GM19035 (cell line): ENCODE measurements around the gene SLC16A10.
"Not testable (repeated sequence)": the region's sequence is repeated elsewhere in the genome, so short reads cannot be mapped to it uniquely, and the experiment has no call there.

ENCODE experiments used
- ATAC-seq: cut with Tn5 transposase; IDR thresholded peaks from one replicate; pipeline ENCODE4 v1.9.1; 2021; ENCODE audit not compliant: unreplicated experiment

SLC16A10 gene

DNA sequence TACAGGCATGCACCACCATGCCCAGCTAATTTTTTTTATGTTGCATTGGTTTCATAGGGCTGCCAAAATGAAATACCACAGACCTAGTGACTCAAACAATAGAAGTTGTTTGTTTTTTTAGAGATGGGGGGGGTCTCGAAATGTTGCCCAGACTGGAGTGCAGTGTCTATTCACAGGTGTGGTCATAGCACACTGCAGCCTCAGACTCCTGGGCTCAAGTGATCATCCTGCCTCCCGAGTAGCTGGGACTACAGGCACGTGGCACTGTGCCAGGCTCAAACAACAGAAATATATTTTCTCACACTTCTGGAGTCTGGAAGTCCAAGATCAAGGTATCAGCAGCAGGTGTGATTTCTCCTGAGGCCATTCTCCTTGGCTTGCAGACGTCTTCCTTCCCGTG lies 6.6 kb upstream of the SLC16A10 start:
- no peak for ATAC-seq

DNA sequence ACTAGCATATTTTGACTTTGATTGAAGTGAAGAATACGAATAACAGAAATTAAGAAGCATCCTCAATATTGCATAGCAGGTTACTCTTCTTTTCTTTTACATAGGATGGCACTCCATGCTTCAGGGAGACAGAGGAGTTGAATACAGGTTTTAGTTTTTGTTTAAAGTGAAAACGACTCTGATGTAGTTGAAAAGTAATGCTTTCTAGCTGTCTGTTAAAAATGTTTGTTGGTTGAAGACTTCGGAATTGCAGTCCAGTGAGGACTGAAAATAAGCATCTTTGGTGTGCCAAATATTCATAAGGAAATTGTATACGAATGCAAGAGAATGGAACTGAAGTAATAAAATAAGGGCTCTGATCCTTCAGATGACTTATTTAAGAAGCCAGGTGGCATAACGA lies 618 bp upstream of the SLC16A10 start:
- ATAC-seq = no peak

- ATAC-seq = peak; percentile 13
These were observed 766 bp downstream of the SLC16A10 start for GRCh38 chr6:111087871-111088667.

GRCh38 chr6:111088668-111089003 lies 1.3 kb downstream of the SLC16A10 start:
- ATAC-seq = no peak

DNA sequence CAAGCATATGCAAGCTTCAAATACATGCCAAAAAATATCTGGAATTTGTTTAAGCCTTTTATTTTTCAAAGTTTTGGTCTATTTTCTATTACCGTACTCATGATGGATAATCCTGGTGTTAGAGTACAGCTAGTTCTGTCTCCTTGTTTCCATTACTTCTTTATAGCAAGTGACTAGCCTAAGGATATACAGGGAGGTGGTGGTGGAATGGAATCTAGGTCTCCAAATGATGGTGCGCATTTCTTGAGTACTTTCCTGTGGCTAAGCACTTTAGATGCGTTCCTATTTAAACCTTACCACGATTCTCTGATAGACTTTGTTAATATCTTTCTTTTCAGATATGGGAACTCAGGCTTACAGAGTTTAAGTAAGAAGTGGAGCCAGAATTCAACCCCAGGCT lies 3.5 kb downstream of the SLC16A10 start:
- ATAC-seq = no peak

- no peak for ATAC-seq
These were observed 4.7 kb downstream of the SLC16A10 start for GRCh38 chr6:111091987-111092386.

- ATAC-seq = not testable (repeated sequence)
These were observed 8.2 kb downstream of the SLC16A10 start for GRCh38 chr6:111095488-111095887.

- no peak for ATAC-seq
These were observed 8.9 kb downstream of the SLC16A10 start for GRCh38 chr6:111096246-111096645.

GRCh38 chr6:111098597-111098996 lies 11.3 kb downstream of the SLC16A10 start:
- no peak for ATAC-seq

DNA sequence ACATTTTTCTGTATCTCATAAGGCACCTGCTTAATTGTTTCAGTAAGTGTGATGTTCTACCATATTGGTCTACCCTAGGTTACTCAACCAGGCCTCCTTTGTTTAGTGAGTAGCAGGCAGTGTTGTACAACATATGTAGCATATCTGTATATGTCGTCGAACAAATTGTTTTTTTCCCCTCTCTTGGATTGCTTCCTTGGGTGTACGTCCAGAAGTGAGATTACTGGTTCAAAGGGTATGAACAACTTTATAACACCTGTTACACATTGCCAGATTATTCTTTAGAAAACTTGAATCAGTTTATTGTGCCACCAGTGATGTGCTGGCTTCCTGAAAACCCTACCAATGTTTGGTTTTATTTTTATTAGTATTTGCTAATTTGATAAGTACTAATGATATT lies 14.7 kb downstream of the SLC16A10 start:
- no peak for ATAC-seq

DNA sequence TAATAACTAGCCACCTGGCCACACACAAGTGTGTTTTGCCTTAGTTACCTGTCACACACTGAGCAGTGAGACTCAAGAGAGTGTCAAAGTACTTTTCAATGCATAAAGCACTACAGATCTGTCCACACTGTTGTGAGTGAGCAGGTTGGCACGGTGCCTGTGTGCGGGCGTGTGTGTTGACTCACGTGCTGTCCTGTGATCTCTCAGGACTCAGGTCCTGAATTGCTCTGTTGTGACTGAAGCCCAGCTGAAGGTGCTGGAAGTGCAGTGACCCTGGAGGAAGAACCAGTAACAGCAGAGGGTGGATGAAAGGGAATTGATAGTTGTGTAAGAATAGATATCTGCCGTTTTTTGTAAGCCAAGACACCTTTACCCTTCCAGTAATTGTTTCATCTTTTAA lies 18.3 kb downstream of the SLC16A10 start:
- no peak for ATAC-seq

DNA sequence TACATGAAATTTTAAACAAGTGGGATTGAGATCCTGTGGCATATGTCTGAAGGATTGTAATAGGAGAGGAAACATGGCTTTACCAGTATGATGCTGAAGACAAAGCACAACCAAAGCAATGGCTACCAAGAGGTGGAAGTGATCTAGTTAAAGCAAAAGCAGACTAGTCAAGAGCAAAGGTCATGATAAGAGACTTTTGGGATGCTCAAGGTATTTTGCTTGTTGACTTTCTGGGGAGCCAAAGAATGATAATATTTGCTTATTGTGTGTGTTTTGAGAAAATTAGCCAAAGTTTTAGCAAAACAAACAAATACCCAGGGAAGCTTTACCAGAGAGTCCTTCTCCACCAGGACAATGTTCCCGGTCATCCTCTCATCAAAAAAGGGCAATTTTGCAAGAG lies 20.3 kb downstream of the SLC16A10 start:
- ATAC-seq = no peak

DNA sequence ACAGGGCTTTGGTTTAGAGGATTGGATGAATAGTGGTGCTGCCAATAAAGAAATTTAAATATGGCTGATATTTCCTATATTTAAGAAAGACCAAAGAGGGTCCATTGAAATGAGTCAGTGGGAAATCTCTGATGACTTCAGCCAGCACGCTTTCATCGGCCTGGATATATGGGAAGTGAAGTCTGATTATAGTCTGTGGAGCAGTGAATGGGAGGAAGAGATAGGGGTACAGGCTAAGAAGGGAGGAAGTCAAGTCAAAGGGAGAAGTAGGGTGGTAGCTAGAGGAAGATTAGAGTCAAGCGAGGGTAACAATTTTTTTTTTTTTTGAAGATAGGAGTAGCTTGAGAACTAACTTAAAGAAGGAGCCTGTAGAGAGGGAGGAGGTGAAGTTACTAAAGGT lies 22.7 kb downstream of the SLC16A10 start:
- ATAC-seq = no peak

GRCh38 chr6:111113336-111114086 lies 26.2 kb downstream of the SLC16A10 start:
- no peak for ATAC-seq

- no peak for ATAC-seq
These were observed 26.8 kb downstream of the SLC16A10 start for GRCh38 chr6:111114087-111114443.

- ATAC-seq = no peak
These were observed 27.2 kb downstream of the SLC16A10 start for GRCh38 chr6:111114482-111114881.

DNA sequence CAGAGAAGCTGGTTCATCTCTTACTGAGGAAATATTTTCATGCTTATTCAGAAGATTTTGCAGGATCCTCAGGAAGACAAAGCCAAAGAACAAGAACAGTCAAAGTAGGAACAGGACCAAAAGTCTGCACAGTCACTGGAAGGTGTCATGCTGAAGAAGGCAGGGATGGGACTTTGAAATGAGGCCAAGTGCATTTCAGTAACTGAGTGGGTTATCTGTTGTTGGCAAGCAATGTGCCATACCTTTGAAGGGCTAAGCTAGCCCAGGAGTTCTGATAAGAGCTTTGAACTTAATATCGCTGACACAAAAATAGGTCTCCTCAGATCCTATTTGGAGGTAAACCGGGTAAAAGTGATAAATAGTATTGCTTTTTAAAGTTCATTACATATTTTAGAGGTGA lies 31.5 kb downstream of the SLC16A10 start:
- ATAC-seq = no peak

GRCh38 chr6:111119571-111120329 lies 32.4 kb downstream of the SLC16A10 start:
- no peak for ATAC-seq

GRCh38 chr6:111121789-111122350 lies 34.6 kb downstream of the SLC16A10 start:
- ATAC-seq = no peak

GRCh38 chr6:111122458-111123286 lies 35.4 kb downstream of the SLC16A10 start:
- no peak for ATAC-seq

- ATAC-seq = no peak
These were observed 37.1 kb downstream of the SLC16A10 start for GRCh38 chr6:111124406-111124805.
